ENCODE results near the gene MAGI1. TPM values are rescaled to one million over a fixed set of nuclear protein-coding genes. Genes with fewer than 3 reads are reported as not detected.
"Not testable (repeated sequence)": the region's sequence is repeated elsewhere in the genome, so short reads cannot be mapped to it uniquely, and the experiment has no call there.

The MAGI1 gene
- total and polyA plus RNA-seq, 12 donors = 5.7 to 58.2 (median 37.7) TPM

GRCh38 chr3:65723985-65724384 lies 314.7 kb downstream of the MAGI1 start:
- intact Hi-C loops (cut with DNase I) = loop anchor here in 1 of 10 donors (10.0 kb wide), 1 partner anchor 279 kb away; no protein-coding TSS in a partner anchor
- Histone ChIP-seq H3K27ac (no peak overlapping the region), H3K36me3 (no peaks in the 10 kb centered on the region), H3K4me3 (no peak overlapping the region), H3K4me1 (peaks cover 0 to 25% (median 10%) of the 10 kb centered on the region in 9 donors), H3K27me3 (no peaks in the 10 kb centered on the region), H3K9me3 (no peaks in the 10 kb centered on the region)
- ATAC-seq (no peak), DNase-seq (no peak)
- TF ChIP-seq CTCF (IDR thresholded peaks at IDR 0.05) = no peak
- WGBS, 2 donors = 86 to 89% methylated on average over 1 of the region's 1 CpG

- H3K4me3 ChIP-seq = no peak overlapping the region
- peaks cover 0 to 15% (median 2%) of the 10 kb centered on the region in 9 donors for H3K4me1 ChIP-seq
- ATAC-seq = no peak
- intact Hi-C loops (cut with DNase I) = loop anchor here in 1 of 10 donors (10.0 kb wide), 1 partner anchor 278 kb away; no protein-coding TSS in a partner anchor
- no peak for TF ChIP-seq CTCF (IDR thresholded peaks at IDR 0.05)
- no peak overlapping the region for H3K27ac ChIP-seq
- no peaks in the 10 kb centered on the region for H3K27me3 ChIP-seq
- H3K36me3 ChIP-seq = no peaks in the 10 kb centered on the region
- 94 to 97% methylated on average over 3 of the region's 3 CpGs for WGBS, 2 donors
- no peaks in the 10 kb centered on the region for H3K9me3 ChIP-seq
- no peak for DNase-seq
Observed at GRCh38 chr3:65723011-65723410, 315.7 kb downstream of the MAGI1 start.

- Histone ChIP-seq H3K27ac (no peak overlapping the region), H3K4me3 (no peak overlapping the region), H3K9me3 (no peaks in the 10 kb centered on the region), H3K36me3 (no peaks in the 10 kb centered on the region), H3K4me1 (peaks cover 0 to 23% (median 7%) of the 10 kb centered on the region in 9 donors), H3K27me3 (no peaks in the 10 kb centered on the region)
- 91 to 93% methylated on average over 4 of the region's 4 CpGs for WGBS, 2 donors
- ATAC-seq = no peak
- intact Hi-C loops (cut with DNase I) = loop anchor here in 1 of 10 donors (10.0 kb wide), 1 partner anchor 276 kb away; no protein-coding TSS in a partner anchor
- TF ChIP-seq CTCF (IDR thresholded peaks at IDR 0.05) = no peak
- DNase-seq = no peak
Observed at GRCh38 chr3:65720989-65721737, 317.6 kb downstream of the MAGI1 start.

GRCh38 chr3:65719639-65720038 lies 319.1 kb downstream of the MAGI1 start:
- not testable (repeated sequence) for ATAC-seq, H3K27me3 ChIP-seq, H3K9me3 ChIP-seq, H3K36me3 ChIP-seq, H3K4me3 ChIP-seq, H3K27ac ChIP-seq, DNase-seq
- peaks cover 0 to 35% (median 14%) of the 10 kb centered on the region in 9 donors for H3K4me1 ChIP-seq
- intact Hi-C loops (cut with DNase I) = loop anchor here in 1 of 10 donors (10.0 kb wide), 1 partner anchor 275 kb away; no protein-coding TSS in a partner anchor
- WGBS, 2 donors = 97 to 98% methylated on average over 1 of the region's 1 CpG
